ENCODE data around the gene ZBED6.
"Not testable (repeated sequence)": the region's sequence is repeated elsewhere in the genome, so short reads cannot be mapped to it uniquely, and the experiment has no call there.

ZBED6 gene

GRCh38 chr1:203778789-203779188, 16.6 kb upstream of the ZBED6 start:
- DNase-seq, result no peak

GRCh38 chr1:203781962-203782361, 13.5 kb upstream of the ZBED6 start:
- no peak for DNase-seq

- DNase-seq, result no peak
These were observed 5.5 kb upstream of the ZBED6 start for GRCh38 chr1:203789966-203790365.

GRCh38 chr1:203791498-203791897, 3.9 kb upstream of the ZBED6 start:
- no peak for DNase-seq

GRCh38 chr1:203792486-203792885, 2.9 kb upstream of the ZBED6 start:
- DNase-seq, result no peak

GRCh38 chr1:203793561-203793960, 1.9 kb upstream of the ZBED6 start:
- not testable (repeated sequence) for DNase-seq

GRCh38 chr1:203794764-203795440, 521 bp upstream of the ZBED6 start:
- no peak for DNase-seq

- DNase-seq, result peak; percentile 37 to 51
These were observed 798 bp downstream of the ZBED6 start for GRCh38 chr1:203796236-203796605.

- no peak for DNase-seq
These were observed 1.8 kb downstream of the ZBED6 start for GRCh38 chr1:203797216-203797615.

GRCh38 chr1:203797948-203798655, 2.7 kb downstream of the ZBED6 start:
- DNase-seq, result no peak

GRCh38 chr1:203799157-203799556, 3.7 kb downstream of the ZBED6 start:
- no peak for DNase-seq

GRCh38 chr1:203799971-203800370, 4.5 kb downstream of the ZBED6 start:
- DNase-seq, result no peak

GRCh38 chr1:203805689-203806088, 10.3 kb downstream of the ZBED6 start:
- DNase-seq, result no peak

GRCh38 chr1:203807196-203807595, 11.8 kb downstream of the ZBED6 start:
- no peak for DNase-seq

- DNase-seq, result no peak
These were observed 18.3 kb downstream of the ZBED6 start for GRCh38 chr1:203813581-203814341.

- DNase-seq, result no peak
These were observed 23.0 kb downstream of the ZBED6 start for GRCh38 chr1:203818399-203818798.

GRCh38 chr1:203823306-203823705, 27.9 kb downstream of the ZBED6 start:
- DNase-seq, result no peak

- no peak for DNase-seq
These were observed 30.8 kb downstream of the ZBED6 start for GRCh38 chr1:203826175-203826574.

GRCh38 chr1:203828002-203828401, 32.6 kb downstream of the ZBED6 start:
- DNase-seq, result no peak

- DNase-seq, result no peak
These were observed 33.1 kb downstream of the ZBED6 start for GRCh38 chr1:203828503-203828902.

- not testable (repeated sequence) for DNase-seq
These were observed 33.8 kb downstream of the ZBED6 start for GRCh38 chr1:203829247-203829646.

- no peak for DNase-seq
These were observed 40.1 kb downstream of the ZBED6 start for GRCh38 chr1:203835476-203835875.

GRCh38 chr1:203839081-203839480, 43.7 kb downstream of the ZBED6 start:
- no peak for DNase-seq
